SK-N-SH (cell line): ENCODE data around the gene UGT1A10. TPM values are rescaled to one million over a fixed set of nuclear protein-coding genes. Genes with fewer than 3 reads are reported as not detected.

Experiments used
- CTCF ChIA-PET: fragments of 300-600, 350-600 bp; formaldehyde crosslinking; extraction: SDS; loops from one replicate; lab custom pipeline; 2021; lab: Yijun Ruan, JAX
- POLR2A ChIA-PET: fragments of 350-600 bp; sonication (Branson Sonifier 250); formaldehyde crosslinking; extraction: SDS; loops from one replicate; lab custom pipeline; 2020; ENCODE audit warnings: antibody characterized with exemption, inconsistent platforms; lab: Yijun Ruan, JAX
- DNase-seq: peaks from one replicate; pipeline ENCODE4 v3.0.0; 2012
- H2AFZ ChIP-seq: fragments of 200-600 bp; sonication (generic); 2 replicates; pipeline ENCODE4 v1.8.1; 2016; ENCODE audit warnings: antibody characterized with exemption, mild to moderate bottlenecking, low read depth
- H3F3A ChIP-seq: fragments of 200-600 bp; sonication (generic); replicated peaks from 2 replicates; pipeline ENCODE3; 2016; ENCODE audit warnings: antibody characterized with exemption, mild to moderate bottlenecking; ENCODE audit not compliant: insufficient read depth
- H3K27ac ChIP-seq, 2 experiments: fragments of 200-500 bp in 1 of 2; fragments of 200-600 bp in 1 of 2; sonication (Bioruptor generic) in 1 of 2; sonication (generic), shearing (Covaris generic) in 1 of 2; 2 replicates each; pipeline versions ENCODE4 v1.5.1 to v1.6.1; 2014 to 2016; ENCODE audit warnings: low read depth in 2 of 2, inconsistent platforms in 1 of 2, low read length in 1 of 2, mild to moderate bottlenecking in 1 of 2, mixed read lengths in 1 of 2
- H3K27me3 ChIP-seq: fragments of 200-600 bp; sonication (generic), shearing (Covaris generic); 2 replicates; pipeline ENCODE4 v1.6.1; 2016; ENCODE audit warnings: mixed run types; ENCODE audit not compliant: insufficient read depth
- H3K36me3 ChIP-seq, 2 experiments: fragments of 200-500 bp in 1 of 2; fragments of 200-600 bp in 1 of 2; sonication (Bioruptor generic) in 1 of 2; sonication (generic) in 1 of 2; replicated peaks in 1 of 2; 2 replicates each; pipeline versions ENCODE3 to v1.5.1; 2014 to 2016; ENCODE audit warnings: low read length in 1 of 2, mild to moderate bottlenecking in 1 of 2; ENCODE audit not compliant: insufficient read depth in 2 of 2, control insufficient read depth in 1 of 2
- H3K4me1 ChIP-seq, 2 experiments: fragments of 200-500 bp in 1 of 2; fragments of 200-600 bp in 1 of 2; sonication (Bioruptor generic) in 1 of 2; sonication (generic), shearing (Covaris generic) in 1 of 2; 2 replicates each; pipeline versions ENCODE4 v1.5.1 to v1.6.1; 2014 to 2016; ENCODE audit warnings: low read depth in 1 of 2, low read length in 1 of 2, mixed run types in 1 of 2; ENCODE audit not compliant: insufficient read depth in 2 of 2, control insufficient read depth in 1 of 2
- H3K4me2 ChIP-seq: fragments of 200-600 bp; sonication (generic), shearing (Covaris generic); 2 replicates; pipeline ENCODE4 v1.6.1; 2017; ENCODE audit warnings: mixed run types
- H3K4me3 ChIP-seq, 2 experiments: fragments of 200-500 bp in 1 of 2; fragments of 200-600 bp in 1 of 2; sonication (Bioruptor generic) in 1 of 2; sonication (generic), shearing (Covaris generic) in 1 of 2; 2 replicates each; pipeline versions ENCODE4 v1.5.1 to v1.8.1; 2014 to 2016; ENCODE audit warnings: low read depth in 2 of 2, inconsistent platforms in 1 of 2, low read length in 1 of 2, mild to moderate bottlenecking in 1 of 2, mixed read lengths in 1 of 2, moderate library complexity in 1 of 2
- H3K79me2 ChIP-seq: fragments of 200-600 bp; sonication (generic); 2 replicates; pipeline ENCODE4 v1.8.1; 2017; ENCODE audit warnings: mild to moderate bottlenecking; ENCODE audit not compliant: insufficient read depth
- H3K9ac ChIP-seq: fragments of 200-600 bp; sonication (generic); 2 replicates; pipeline ENCODE4 v1.6.1; 2017; ENCODE audit warnings: mixed run types
- H3K9me2 ChIP-seq: fragments of 200-600 bp; sonication (generic); 2 replicates; pipeline ENCODE4 v1.6.1; 2017; ENCODE audit warnings: mixed run types
- H3K9me3 ChIP-seq: fragments of 200-600 bp; sonication (generic); 2 replicates; pipeline ENCODE4 v1.6.1; 2017; ENCODE audit warnings: mixed run types, mild to moderate bottlenecking, moderate library complexity
- H4K20me1 ChIP-seq: fragments of 200-600 bp; sonication (generic); 2 replicates; pipeline ENCODE4 v1.6.1; 2017; ENCODE audit warnings: mild to moderate bottlenecking, mixed run types; ENCODE audit not compliant: insufficient read depth
- CTCF ChIP-seq: fragments of 200-600 bp; sonication (generic); IDR thresholded peaks from 2 replicates; pipeline ENCODE4 v1.6.1; 2017; ENCODE audit warnings: antibody characterized with exemption, mild to moderate bottlenecking, moderate library complexity
- ELF1 ChIP-seq: IDR thresholded peaks from 2 replicates; pipeline ENCODE4 v1.4.0; 2012
- EP300 ChIP-seq, 2 experiments: IDR thresholded peaks; 2 replicates each; pipeline versions ENCODE4 v1.4.0 to v1.6.1; 2012; ENCODE audit warnings: borderline replicate concordance in 1 of 2, low read depth in 1 of 2, low read length in 1 of 2
- GABPA ChIP-seq: IDR thresholded peaks from 2 replicates; pipeline ENCODE4 v1.4.0; 2012; ENCODE audit warnings: low read depth, mild to moderate bottlenecking
- IRF3 ChIP-seq: fragments of 150-350 bp; IDR thresholded peaks from 2 replicates; pipeline ENCODE4 v1.6.1; 2016; ENCODE audit warnings: mild to moderate bottlenecking, low read depth, low read length
- MAX ChIP-seq: IDR thresholded peaks from 2 replicates; pipeline ENCODE4 v1.4.0; 2012; ENCODE audit warnings: low read depth
- MEF2A ChIP-seq: IDR thresholded peaks from 2 replicates; pipeline ENCODE4 v1.4.0; 2012; ENCODE audit warnings: low read depth, borderline replicate concordance
- NFIC ChIP-seq: IDR thresholded peaks from 2 replicates; pipeline ENCODE4 v1.4.0; 2012; ENCODE audit warnings: borderline replicate concordance
- NRF1 ChIP-seq: IDR thresholded peaks from 2 replicates; pipeline ENCODE4 v1.6.1; 2012; ENCODE audit warnings: low read depth, mild to moderate bottlenecking, low read length
- PBX3 ChIP-seq: IDR thresholded peaks from 2 replicates; pipeline ENCODE4; 2012
- RCOR1 ChIP-seq: fragments of 150-350 bp; IDR thresholded peaks from 2 replicates; pipeline ENCODE4 v1.6.1; 2017; ENCODE audit warnings: antibody characterized with exemption, low read length
- REST ChIP-seq: IDR thresholded peaks from 2 replicates; pipeline ENCODE4 v1.6.1; 2012; ENCODE audit warnings: mild to moderate bottlenecking, low read depth, low read length, moderate library complexity
- RXRA ChIP-seq: IDR thresholded peaks from 2 replicates; pipeline ENCODE4 v1.4.0; 2012; ENCODE audit warnings: low read depth, mild to moderate bottlenecking, borderline replicate concordance
- SMC3 ChIP-seq: IDR thresholded peaks from 2 replicates; pipeline ENCODE4 v1.6.1; 2012; ENCODE audit warnings: low read depth, low read length, improper control_type of control experiment
- TCF12 ChIP-seq: IDR thresholded peaks from 2 replicates; pipeline ENCODE4 v1.4.0; 2012
- TEAD4 ChIP-seq: IDR thresholded peaks from 2 replicates; pipeline ENCODE4 v1.4.0; 2012; ENCODE audit warnings: mild to moderate bottlenecking, borderline replicate concordance; ENCODE audit not compliant: insufficient read depth
- ZBTB33 ChIP-seq: IDR thresholded peaks from 2 replicates; pipeline ENCODE4 v1.4.0; 2012; ENCODE audit warnings: low read depth, borderline replicate concordance
- WGBS: methylation state at CpG from one replicate; pipeline ENCODE4 v1.1.6; 2017; ENCODE audit warnings: low lambda C conversion rate; 5-methylcytosine and 5-hydroxymethylcytosine counted together
- polyA plus RNA-seq, 3 experiments: library from polyadenylated mRNA; depleted of rRNA; stranded (reverse); fragments of >200 nt; gene quantifications; 2 replicates each; pipeline ENCODE4 v1.2.3, GENCODE V29; 2012
- TF ChIP-seq, protein P1 (sequence below): fragments of 150-350 bp; IDR thresholded peaks from 2 replicates; pipeline ENCODE4 v1.6.1; 2017; ENCODE audit warnings: antibody characterized with exemption, low read length, low read depth, borderline replicate concordance
- TF ChIP-seq, protein P2 (sequence below): IDR thresholded peaks from 2 replicates; pipeline ENCODE4 v1.4.0; 2012; ENCODE audit warnings: low read depth, borderline replicate concordance

The UGT1A10 gene
- polyA plus RNA-seq, 1 of the 3 experiments (the other 2 are of a cell fraction), result not detected

GRCh38 chr2:233680361-233681045 is 44.3 kb downstream of the UGT1A10 start:
- H3F3A ChIP-seq, result no peaks in the 10 kb centered on the region
- no peaks in the 10 kb centered on the region for H3K4me1 ChIP-seq
- no peak overlapping the region for H3K27ac ChIP-seq
- POLR2A ChIA-PET, result no interaction called here
- H3K9ac ChIP-seq, result no peak overlapping the region
- no peak for DNase-seq
- H3K36me3 ChIP-seq, result no peaks in the 10 kb centered on the region
- no peaks in the 10 kb centered on the region for H4K20me1 ChIP-seq
- no peaks in the 10 kb centered on the region for H3K79me2 ChIP-seq
- TF ChIP-seq CTCF, result no peak
- TF ChIP-seq, protein P1, sequence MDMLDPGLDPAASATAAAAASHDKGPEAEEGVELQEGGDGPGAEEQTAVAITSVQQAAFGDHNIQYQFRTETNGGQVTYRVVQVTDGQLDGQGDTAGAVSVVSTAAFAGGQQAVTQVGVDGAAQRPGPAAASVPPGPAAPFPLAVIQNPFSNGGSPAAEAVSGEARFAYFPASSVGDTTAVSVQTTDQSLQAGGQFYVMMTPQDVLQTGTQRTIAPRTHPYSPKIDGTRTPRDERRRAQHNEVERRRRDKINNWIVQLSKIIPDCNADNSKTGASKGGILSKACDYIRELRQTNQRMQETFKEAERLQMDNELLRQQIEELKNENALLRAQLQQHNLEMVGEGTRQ, result no peak
- no peak for TF ChIP-seq SMC3
- no peak for TF ChIP-seq MEF2A
- no peak for TF ChIP-seq EP300 (IDR thresholded peaks at IDR 0.05; ENCODE audit: borderline replicate concordance in 1 of 2, low read depth in 1 of 2, low read length in 1 of 2)
- TF ChIP-seq, protein P2, sequence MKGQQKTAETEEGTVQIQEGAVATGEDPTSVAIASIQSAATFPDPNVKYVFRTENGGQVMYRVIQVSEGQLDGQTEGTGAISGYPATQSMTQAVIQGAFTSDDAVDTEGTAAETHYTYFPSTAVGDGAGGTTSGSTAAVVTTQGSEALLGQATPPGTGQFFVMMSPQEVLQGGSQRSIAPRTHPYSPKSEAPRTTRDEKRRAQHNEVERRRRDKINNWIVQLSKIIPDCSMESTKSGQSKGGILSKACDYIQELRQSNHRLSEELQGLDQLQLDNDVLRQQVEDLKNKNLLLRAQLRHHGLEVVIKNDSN, result no peak
- no peak for TF ChIP-seq REST
- no peak for TF ChIP-seq IRF3
- TF ChIP-seq NFIC, result no peak
- no peak for TF ChIP-seq TCF12
- TF ChIP-seq ELF1, result no peak
- TF ChIP-seq NRF1, result no peak
- no peak for TF ChIP-seq TEAD4
- TF ChIP-seq MAX, result no peak
- TF ChIP-seq PBX3, result no peak
- TF ChIP-seq RXRA, result no peak
- TF ChIP-seq RCOR1, result no peak
- no peak for TF ChIP-seq GABPA
- TF ChIP-seq ZBTB33, result no peak
- no peaks in the 10 kb centered on the region for H3K27me3 ChIP-seq
- no peak overlapping the region for H2AFZ ChIP-seq
- H3K9me3 ChIP-seq, result no peaks in the 10 kb centered on the region
- no peak overlapping the region for H3K4me3 ChIP-seq
- no peaks in the 10 kb centered on the region for H3K9me2 ChIP-seq
- H3K4me2 ChIP-seq, result no peak overlapping the region
- CTCF ChIA-PET, result no interaction called here
- 46% methylated on average over 4 of the region's 4 CpGs for WGBS
